GM19452 (cell line): ENCODE measurements around the gene PMEPA1.

Experiments
- ATAC-seq: cut with Tn5 transposase; IDR thresholded peaks from one replicate; pipeline ENCODE4 v1.9.1; 2021; ENCODE audit not compliant: unreplicated experiment

Gene PMEPA1

DNA sequence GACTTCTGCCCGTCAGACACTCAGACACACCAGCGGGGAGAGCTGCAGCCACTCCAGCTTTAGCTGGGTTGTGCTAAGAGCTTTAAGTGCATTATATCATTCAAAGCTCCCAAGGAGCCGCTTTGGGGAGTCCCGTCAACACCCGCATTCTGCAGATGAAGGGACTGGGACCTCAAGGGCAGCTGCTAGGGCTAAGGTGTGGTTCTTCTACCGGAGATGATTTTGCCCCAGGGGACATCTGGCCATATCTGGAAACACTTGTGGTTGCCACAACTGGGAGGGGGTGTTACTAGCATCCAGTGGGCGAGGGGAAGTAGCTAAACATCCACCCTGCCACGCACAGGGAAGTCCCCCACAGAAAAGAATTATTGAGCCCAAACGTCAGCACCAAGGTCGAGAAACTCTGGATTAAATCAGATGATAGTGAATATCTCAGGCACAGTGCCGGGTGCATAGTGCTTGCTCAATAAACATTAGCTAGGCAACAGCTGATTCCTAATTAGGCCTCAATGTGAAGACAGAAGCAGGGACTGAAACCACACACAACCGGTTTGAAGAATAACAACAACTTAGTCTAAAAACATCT, 29.6 kb downstream of the PMEPA1 start:
- peak; percentile 67 for ATAC-seq

DNA sequence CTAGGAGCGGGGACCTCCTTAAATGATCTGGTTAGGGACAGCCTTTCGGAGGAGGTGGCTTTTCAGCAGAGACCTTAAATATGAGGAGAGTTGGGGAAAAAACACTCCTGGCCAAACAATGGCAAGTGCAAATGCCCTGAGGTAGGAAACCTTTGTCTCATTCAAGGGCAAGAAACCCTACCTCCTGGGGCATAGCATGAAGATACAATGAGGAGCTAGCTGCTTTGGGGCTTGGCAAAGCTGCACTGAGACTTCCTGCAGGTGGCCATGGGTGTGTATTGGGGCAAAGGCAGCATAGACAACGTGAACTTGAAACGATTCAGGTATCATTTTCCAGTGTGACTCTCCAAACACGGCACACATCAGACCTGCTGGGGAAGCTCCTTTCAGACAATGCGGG, 30.7 kb downstream of the PMEPA1 start:
- no peak for ATAC-seq

DNA sequence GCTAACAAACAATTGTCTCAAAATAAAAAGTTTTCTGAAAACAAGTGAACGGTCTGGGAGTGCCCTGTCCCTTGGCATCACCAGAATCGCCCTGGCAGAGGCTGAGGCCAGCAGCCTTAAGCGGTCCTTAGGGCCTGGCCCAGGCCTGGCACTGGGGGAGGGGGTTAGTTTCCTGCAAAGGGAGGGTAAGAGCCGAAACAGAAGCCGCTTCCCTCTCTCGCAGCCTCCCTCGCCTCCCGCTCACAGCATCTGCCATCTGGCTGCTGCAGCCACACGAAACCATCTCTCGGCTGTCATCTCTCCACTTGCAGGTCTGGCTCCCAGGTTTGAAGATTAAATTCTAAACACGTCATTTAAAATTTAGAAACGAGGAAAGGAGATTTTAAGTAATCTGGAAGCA, 31.5 kb downstream of the PMEPA1 start:
- ATAC-seq: no peak

DNA sequence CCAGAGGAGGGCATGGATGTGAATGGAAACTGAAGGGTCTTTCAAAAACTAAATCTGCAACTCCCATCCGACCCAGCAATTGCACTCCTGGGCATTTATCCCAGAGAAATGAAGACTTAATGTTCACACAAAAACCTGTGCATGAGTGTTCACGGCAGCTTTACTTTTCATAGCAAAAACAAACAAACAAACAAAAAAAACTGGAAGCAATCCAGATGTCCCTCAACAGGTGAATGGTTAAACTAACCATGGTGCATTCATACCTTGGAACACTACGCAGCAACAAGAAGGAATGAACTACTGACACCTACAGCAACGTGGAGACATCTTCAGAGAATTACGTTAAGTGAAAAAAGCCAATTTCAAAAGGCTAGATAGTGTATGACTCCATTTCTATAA, 32.2 kb downstream of the PMEPA1 start:
- no peak for ATAC-seq

DNA sequence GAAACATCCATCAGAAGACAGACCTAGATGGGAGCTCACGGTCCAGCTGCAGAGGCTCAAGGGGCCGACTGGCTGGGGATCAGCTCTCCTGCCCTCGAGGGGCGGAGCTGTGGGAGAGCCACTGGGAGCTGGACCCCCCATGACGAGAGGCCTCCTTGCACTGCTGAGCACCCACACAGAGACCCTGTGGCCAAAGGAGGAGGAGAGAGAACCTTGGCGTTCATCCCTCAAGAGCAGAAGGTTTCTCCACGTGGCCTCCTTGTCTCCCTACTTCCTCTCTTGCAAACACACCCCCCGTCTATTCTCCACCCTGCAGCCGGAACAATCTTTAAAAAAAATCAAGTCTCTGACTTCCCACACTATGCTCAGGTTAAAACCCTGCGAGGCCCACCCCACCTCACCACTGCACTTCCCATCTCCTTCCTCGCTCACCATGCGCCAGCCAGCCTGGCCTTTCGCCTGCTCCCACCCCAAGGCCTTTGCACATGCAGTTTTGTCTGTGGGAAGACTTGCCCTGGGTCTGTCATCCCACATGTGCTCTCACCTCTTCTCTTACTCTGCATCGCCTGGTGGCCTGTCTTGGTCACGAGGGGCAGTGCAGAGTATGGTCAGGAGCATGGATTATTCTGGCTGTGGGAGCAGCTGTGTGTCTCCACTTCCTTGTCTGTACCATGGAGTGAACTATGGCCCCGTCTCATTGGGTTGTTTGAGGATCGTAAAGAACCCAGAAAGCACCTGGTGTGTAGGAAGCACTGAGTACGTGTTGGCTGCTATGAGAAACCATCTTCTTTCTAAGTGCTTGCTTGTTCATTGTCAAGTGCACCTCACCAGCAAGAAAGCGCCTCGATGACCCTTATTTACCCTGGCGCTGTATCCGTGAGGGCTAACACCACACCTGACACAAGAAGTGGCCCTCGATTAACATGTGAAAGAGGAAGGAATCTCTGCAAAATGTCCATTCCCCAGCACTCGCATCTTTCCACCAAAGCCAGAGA, 32.9 kb downstream of the PMEPA1 start:
- ATAC-seq: no peak

DNA sequence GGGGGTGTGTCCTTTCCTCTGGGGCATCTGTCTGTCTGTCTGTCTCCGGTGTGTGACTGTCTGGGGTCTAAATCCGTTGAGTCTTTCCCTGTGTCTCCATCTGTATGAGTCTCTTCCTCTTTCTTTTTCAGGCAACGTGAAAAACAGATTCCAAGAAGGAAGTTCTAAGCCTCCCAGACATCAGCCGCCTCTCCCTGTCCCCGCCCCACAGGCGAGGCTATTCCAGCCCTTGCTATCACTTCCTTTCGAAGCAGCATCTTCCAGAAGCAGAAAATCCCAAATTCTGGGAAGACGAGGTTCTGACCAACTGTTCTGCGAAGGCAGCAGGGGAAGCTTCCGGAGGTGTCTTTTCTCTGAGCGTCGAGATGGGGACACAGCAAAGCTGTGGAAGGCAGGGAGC, 34.0 kb downstream of the PMEPA1 start:
- ATAC-seq: no peak

DNA sequence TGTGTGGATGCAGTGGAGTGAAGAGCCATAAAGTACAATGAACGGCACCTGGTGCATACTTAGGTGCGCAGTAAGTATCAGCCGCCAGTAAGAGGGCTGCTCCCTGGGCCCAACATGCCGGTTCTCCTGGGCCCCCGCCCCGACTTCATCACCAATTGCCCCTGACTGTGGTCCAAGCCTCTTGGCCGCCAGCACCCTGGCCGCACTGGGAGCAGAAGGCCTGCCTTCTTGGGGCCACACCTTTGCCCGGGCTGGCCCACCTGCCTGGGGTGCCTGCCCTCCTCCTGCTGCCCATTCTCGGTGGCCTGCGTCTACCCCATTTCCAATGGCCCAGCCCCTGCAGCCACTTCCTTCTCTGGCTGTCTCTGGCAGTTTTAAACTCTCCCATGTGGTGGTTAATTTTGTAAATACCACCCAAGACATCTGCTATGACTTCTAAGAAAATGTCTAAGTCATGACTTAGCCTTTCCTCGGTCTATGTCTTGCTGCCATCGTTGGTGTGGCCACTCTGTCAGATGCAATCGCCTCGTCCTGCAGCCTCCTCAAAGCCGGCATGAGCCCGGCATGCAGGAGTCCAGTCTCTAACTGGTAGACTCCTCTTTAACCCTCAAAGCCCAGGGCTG, 36.8 kb downstream of the PMEPA1 start:
- no peak for ATAC-seq

DNA sequence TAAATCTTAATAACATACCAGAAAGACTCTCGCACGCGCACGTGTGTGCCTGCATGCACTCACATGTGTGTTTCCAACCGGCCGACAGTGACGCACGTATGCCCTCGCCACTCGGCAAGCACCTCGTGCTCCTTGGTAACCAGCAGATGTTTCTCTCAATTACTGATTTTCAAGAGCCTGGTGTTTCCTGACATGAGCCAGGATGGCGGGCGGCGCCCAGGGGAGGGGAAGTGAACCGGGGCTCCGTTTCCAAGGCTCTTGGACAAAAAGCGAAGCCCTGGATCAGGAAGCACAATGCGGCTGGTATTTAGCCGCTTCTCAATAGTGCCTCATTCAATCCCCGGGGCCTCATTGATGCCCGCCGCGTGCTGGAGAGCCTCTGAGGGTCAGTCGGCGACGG, 37.7 kb downstream of the PMEPA1 start:
- no peak for ATAC-seq

DNA sequence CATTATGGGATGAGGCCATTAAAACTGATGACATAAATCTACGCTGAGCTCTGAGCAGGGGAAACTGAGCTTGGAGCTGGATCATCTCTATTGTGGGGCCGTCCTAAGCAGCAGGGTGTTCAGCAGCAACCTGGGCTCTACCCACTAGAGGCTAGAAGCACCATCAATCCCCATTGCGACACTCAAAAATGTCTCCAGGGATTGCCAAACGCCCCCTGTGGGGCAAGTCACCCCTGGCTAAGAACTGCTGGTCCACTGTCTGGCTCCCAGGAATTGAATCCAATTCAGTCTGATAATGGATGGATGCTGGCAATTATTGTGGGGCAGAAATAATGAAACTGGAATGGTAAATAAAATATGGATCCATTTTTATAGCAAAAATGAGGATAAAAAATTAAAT, 38.2 kb downstream of the PMEPA1 start:
- ATAC-seq: no peak

DNA sequence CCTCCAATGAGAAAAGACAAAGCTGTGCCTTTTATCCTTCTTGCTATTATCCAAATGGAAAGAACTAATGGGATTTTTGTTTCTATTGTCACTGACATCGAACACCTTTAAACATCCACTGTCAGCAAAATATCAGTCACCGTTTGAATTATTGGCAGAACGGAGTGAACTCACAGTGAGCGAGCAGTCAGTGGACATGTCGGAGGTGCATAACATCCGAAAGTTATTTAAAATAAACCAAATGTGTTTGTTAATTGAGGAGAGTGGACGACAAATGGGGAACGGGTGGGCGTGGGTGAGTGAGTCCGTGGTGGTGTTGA, 38.8 kb downstream of the PMEPA1 start:
- ATAC-seq: no peak

DNA sequence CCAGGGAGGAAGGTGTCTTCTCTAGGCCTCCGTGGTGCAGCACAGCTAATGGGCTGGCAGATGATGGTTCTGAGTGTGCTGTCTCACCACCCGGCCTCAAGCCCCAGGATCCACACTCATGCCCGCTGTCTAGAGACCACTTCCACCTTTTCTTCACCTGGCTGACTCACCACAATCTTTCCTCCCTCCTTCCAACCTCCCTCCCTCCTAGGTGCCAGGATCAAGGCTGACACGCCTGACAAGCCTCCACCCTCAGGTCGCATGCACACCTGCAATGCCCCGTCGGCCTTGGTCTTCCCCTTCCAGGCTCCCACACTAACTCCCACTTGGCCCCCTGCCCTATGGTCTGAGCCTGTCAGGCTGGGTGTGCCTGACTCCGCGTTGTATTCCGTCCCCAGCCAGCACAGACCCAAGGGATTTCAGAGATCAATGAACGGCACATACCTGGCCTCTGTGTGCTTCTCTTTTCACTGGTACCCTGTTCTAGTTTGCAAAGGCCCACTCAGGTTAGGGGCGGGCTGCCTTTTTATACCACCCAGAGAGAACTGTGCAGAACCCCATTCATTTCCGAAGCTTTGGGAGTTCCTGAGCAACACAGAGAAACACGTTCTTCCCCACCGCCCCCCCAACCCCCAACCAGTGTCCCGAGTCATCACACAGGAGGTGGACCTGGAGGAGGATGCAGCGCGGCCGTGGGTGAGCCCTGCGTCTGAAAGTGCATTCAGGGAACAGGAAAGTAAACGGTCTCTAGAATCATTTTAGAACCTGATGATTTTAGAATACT, 39.3 kb downstream of the PMEPA1 start:
- no peak for ATAC-seq

DNA sequence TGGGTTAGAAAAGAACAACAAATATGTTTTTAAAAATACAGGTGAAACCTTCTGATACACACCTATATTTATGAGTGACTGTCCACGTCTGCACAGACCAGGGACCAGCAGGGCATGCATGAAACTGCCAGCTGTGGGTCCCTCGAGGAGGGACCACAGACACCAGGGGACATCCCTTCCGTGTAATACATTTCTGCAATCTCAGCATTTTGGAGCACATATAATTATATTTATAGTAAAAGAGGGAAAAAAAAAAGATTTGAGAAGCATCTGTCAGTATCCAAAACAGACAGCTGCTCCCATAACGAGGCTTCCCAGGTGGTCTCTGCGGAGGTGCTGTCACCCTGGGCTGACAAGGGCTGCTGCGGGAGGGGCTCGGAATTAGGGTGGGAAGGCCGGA, 40.2 kb downstream of the PMEPA1 start:
- no peak for ATAC-seq

DNA sequence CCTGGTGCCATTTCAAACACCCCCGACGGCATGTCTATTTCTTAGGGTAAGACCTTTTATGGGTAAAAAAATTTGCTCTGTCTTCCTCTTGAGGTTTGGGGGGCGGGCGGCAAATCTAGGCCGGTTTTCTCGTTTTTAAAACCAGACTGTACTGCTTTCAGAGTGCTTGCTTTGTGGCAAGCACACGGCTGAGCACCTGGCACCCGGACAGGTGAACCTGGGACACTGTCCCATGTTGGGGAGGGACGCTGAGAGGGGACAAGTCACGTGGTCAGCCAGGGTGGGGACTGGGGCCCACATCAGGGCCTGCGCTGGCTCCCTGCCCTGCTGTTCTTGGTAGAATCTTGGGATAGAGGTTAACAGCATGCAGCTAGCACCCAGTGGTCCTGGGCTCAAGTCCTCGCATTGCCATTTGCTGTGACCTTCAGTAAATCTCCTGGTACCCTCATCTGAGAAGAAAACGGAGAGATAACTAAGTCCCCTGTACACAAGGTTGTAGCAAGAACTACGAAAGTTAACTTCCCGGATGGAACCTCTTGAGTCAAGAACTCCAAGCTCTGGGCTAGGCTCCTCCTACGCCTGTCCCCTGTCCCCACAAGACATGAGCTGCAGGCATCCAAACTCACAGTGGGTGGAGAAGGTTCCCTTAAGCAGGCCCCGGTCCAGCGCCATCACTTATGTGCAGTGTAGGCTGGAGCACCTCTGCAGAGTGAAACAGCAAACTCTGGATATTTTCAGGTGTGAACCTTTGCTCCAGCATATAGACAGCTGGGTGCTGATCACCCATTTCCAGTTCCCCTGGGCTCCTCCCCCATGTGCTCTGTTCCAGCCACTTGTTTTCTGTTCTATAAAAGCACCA, 41.7 kb downstream of the PMEPA1 start:
- ATAC-seq: no peak

DNA sequence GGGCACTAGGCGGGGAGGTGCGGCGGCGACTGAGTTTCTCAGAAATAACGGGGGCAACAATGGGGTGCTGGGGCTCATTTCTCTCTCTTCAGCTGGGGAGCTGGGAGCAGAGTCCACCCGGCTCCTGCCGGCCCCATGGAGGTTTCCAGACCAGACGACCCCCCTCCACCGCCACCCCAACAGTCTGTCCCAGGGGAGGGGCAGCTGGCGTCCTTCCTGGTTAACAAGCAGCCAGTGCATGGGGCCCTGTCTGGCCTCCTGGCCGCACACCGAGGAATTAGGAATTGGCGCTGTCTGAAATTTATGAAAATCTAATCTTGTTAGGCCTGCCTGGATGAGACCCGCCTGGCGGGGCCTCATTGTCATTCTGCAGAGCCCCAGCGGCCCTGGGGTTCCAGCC, 42.4 kb downstream of the PMEPA1 start:
- no peak for ATAC-seq

DNA sequence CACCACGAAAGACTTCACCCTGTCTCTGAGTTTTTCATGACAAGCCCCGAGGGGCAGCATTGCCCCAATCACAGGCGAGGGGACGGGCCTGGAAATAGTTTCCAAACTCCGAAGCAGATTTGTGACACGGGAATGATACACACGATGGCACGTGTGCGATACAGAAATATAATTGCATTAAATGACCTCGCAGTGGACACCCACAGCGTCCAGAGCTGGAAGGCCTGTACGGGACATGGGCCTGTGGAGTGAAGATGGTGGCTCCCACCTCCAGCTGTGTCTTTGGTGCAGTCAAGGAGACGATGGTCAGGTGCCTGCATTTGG, 43.0 kb downstream of the PMEPA1 start:
- ATAC-seq: no peak

DNA sequence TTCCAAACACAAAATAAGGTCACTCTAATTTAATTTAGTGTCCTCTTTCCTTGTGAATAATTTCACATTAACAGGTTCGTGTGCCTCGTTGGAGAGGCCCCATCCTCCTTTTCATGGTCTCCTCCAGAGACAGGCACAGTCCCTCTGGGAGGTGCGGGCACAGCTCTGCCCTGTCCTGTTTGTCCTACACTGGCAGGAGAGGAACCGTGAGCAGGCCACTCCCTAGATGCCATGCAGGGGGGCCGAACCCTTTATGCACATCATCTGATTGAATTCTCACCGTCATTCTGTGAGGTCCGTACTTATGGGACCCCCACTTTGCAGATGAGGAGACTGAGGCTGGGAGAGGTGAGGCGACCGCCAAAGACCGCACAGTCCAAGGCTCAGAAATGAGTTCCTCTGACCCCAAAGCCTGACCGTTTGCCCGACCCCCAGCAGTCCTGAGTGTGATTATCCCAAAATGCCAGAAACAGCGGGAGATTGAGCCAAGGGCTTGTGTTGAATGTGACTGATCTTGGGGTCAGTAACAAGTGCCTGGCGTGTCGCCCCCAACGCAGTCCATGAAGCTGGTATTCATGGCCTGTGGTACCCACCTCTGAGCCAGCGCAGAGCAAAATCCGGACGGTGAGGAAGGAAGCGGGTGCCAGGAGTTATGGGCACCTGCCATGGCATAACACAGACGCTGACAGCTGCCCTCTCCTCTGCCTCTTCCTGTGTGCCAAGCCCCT, 43.5 kb downstream of the PMEPA1 start:
- no peak for ATAC-seq

DNA sequence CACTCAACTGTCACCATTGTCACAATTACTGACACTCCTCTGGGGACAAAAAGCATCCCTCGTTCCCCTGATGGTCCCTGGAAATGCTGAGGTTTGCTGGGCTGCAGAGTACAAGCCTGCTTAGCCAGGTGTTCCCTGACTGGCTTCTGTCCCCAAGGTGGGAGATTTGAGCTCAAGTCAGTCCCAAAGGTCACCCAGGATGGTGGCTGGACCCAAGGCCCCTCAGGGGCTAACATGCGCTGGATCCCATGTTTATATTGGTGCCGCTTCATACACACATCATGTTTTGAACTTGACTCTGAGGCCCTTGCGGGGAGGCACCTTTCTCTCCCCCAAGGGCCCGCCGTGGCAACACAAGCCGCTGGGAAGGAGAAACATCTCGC, 44.2 kb downstream of the PMEPA1 start:
- no peak for ATAC-seq

DNA sequence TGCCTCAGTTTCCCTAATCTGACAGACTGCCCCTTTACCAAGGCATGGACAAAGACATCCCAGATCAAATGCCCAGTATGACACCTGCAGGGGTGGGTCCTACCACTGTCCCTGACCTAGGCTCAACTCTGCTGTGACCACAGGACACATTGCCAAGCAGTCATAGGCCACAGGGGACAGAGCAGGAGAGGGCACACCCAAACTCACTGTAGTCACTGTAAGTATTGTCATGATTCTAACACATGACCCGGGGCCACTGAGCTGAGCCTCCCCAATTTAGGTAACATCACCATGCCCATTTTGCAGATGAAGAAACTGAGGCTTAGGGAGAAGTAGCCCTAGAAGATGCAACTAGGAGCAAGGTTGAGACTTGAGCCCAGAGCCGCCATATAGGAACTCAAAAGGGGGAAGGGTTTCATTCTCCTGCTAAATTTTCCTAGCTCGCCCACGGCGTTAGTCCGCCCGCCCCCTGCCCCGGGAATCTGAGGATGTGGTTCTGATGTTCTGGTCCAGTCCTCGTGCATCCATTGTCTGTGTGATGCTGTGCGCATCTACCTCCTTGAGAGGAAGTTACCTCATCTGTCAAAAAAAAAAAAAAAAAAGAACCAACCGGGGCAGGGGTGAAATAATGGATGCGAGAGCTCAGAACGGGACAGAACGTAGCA, 44.8 kb downstream of the PMEPA1 start:
- no peak for ATAC-seq

DNA sequence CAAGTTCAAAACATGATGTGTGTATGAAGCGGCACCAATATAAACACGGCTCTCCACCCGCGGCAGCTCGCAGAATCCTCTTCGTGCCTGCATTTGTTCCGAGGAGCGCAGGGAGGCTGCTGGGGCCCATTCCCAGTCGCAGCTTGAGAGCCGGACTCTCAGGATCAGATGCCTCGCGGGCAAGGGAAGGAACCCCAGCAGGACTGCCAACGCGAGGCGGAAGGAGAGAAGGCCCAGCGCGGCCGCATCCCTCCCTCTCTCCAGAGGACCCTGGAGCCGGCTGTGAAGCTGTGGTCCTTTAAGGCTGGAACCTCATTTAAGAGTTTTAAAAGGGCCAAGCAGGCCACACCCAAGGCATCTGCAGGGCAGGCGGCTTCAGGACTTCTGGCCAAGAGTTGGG, 45.3 kb downstream of the PMEPA1 start:
- ATAC-seq: no peak
